GM10266 (cell line): ENCODE data around the gene TTC21B.

Experiments used
- DNase-seq: peaks from one replicate; pipeline ENCODE4 v3.0.0; 2012; ENCODE audit errors: extremely low spot score
- TF ChIP-seq, protein P1 (sequence below): IDR thresholded peaks from 2 replicates; pipeline ENCODE4 v1.5.1; 2012; ENCODE audit warnings: mild to moderate bottlenecking, low read depth; ENCODE audit not compliant: control insufficient read depth, insufficient read depth; ENCODE audit errors: missing control alignments

Gene TTC21B

DNA sequence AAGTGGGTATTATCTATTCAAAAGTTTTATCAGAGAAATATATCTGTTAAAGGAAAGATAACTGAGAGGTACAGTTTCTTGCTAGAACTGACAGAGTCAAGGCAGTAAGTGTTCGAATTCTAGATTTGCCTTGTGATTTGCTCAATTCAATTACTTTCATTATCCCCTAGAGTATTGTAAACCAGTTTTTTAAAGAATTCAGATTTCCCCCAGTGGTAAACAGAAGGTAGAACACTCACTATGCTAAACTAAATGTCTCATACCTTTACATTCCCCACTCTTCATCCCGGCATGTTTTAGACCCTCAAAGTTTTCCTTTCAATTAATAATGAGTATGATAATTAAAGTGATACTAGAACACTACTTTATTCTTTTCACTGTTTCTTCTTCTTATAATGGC, 28.6 kb downstream of the TTC21B start:
- TF ChIP-seq, protein P1, sequence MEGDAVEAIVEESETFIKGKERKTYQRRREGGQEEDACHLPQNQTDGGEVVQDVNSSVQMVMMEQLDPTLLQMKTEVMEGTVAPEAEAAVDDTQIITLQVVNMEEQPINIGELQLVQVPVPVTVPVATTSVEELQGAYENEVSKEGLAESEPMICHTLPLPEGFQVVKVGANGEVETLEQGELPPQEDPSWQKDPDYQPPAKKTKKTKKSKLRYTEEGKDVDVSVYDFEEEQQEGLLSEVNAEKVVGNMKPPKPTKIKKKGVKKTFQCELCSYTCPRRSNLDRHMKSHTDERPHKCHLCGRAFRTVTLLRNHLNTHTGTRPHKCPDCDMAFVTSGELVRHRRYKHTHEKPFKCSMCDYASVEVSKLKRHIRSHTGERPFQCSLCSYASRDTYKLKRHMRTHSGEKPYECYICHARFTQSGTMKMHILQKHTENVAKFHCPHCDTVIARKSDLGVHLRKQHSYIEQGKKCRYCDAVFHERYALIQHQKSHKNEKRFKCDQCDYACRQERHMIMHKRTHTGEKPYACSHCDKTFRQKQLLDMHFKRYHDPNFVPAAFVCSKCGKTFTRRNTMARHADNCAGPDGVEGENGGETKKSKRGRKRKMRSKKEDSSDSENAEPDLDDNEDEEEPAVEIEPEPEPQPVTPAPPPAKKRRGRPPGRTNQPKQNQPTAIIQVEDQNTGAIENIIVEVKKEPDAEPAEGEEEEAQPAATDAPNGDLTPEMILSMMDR: no peak
- no peak for DNase-seq

DNA sequence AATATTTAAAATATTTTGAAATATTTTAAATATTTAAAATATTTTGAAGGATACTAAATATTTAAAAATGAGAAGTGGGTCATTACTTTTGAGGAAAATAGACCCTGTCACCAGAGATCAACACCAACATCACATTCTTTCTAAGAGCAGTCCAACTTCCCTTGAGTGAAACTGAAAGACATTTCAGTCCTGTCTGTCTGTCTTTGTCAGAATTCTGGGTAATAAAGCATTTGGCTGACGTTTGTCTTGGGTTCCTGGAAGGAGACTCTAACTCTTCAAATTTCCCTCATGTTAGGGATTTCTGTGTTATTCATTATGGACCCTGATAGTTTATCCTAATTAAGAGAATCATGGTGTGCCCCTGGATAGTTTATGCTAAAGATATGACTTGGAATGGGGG, 32.8 kb downstream of the TTC21B start:
- TF ChIP-seq, protein P1: no peak
- DNase-seq: no peak

DNA sequence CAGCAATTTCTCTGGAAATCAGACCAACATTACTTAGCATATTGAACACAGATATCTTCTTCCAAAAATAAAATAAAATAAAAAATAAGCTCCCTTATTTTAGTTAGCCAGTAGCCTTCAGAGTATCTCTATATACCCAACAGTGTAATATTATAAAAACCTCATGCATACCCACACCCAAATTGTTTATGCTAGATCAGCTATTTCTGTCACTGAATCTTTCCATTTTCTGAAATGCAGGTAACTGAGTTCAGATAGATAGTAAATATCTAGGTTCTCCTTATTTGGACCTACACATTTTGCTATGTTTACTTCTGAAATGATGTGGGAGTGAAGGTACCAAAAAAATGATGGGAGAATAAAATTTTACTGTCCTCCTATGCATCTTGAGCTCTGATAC, 39.9 kb downstream of the TTC21B start:
- no peak for DNase-seq
- TF ChIP-seq, protein P1: no peak

DNA sequence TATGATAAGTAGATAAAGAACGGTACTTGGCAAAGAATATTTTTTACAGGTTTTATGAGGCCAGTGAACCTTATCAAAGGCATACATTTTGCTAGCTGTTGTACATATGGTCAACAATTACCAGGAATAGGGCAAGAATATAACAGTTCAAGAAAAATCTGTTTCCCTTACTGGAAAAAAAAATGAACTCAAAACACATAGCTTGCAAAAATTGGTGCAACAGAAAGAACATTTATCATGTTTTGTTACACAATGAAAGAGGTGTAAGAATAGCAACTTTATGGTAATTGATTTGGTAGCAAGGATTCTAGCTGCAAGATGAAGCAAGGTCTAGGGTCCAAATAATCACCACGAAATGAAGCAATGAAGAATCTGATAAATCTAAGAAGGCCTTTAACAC, 41.6 kb downstream of the TTC21B start:
- DNase-seq: no peak
- TF ChIP-seq, protein P1: no peak

DNA sequence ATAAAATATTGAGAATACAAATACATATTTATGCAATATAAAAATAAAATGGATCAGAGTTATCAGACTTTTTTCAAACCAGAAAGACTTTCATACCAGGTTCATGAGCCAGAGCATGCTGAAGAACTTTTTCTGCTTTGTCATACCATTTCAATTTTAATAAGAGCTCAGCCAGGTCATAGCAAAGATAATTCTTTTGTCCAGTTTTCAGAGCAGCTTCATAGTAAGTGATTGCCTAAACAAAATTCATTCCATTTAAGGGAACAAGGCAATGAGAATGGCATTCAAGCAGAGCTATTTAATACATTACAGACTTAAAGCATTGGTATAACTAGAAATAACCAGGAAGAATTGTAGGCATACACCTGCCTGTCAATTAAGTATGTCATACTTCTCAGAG, 42.3 kb downstream of the TTC21B start:
- DNase-seq: no peak
- TF ChIP-seq, protein P1: no peak

DNA sequence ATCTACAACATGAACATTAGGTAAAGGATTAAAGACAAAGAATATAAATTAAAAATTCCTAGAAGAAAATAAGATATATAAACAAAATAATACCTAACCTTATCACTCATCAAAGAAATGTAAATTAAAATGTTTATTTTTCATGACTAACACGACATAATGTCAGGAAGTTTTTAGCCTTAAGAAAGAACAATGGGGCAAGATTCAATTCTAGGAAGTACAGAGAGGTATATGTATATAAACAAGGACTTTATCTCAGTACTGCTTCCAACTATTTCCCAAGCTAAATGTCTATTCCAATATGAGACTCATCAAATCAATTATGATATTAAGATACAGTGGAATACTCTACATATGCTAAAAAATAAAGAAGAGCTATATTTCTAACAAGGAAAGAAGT, 44.1 kb downstream of the TTC21B start:
- no peak for DNase-seq
- TF ChIP-seq, protein P1: no peak

DNA sequence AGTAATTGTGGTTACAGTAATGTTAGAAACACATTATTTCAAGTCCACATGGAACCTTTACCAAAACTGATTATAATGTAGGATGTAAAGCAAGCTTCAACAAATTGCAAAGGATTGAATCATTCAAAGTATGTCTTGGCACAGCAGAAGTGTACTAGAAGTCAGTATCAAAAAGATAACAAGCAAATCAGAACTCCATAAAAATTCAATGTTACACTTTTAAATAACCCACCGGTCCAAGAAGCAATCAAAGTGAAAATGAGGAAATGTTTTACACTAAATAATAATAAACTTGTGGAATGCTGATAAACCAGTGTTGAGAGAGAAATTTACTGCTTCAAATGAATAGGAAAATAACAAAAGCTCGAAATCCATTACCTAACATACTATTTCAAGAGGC, 47.7 kb downstream of the TTC21B start:
- no peak for DNase-seq
- TF ChIP-seq, protein P1: no peak
